Measurements from ENCODE around the gene TBCD. TPM values are rescaled to one million over a fixed set of nuclear protein-coding genes. Genes with fewer than 3 reads are reported as not detected.

The TBCD gene
- total RNA-seq, 1 experiment from 2014 or later = 90.7 TPM

GRCh38 chr17:82821554-82821953 lies 69.7 kb downstream of the TBCD start:
- no peaks in the 10 kb centered on the region for H3K4me1 Mint-ChIP-seq (ENCODE audit: low read depth, unreplicated experiment)
- H3K4me3 Mint-ChIP-seq (ENCODE audit: low read depth, unreplicated experiment) = no peak overlapping the region
- DNase-seq = no peak
- TF ChIP-seq CTCF (IDR thresholded peaks at IDR 0.05; ENCODE audit: unreplicated experiment) = no peak
- no peaks in the 10 kb centered on the region for H3K27me3 Mint-ChIP-seq (ENCODE audit: unreplicated experiment)
- intact Hi-C loops (cut with micrococcal nuclease; ENCODE audit: unreplicated experiment) = no loop called here
- H3K36me3 Mint-ChIP-seq (ENCODE audit: insufficient read depth, unreplicated experiment) = no peaks in the 10 kb centered on the region
- CTCF ChIA-PET = no interaction called here
- no peak overlapping the region for H3K27ac Mint-ChIP-seq (ENCODE audit: unreplicated experiment)
- no TSS peak for BruUV-seq (replicated peaks)
- H3K9me3 Mint-ChIP-seq (ENCODE audit: low read depth, unreplicated experiment) = peaks cover 8% of the 10 kb centered on the region

GRCh38 chr17:82822281-82822680 lies 70.4 kb downstream of the TBCD start:
- no peak for DNase-seq
- CTCF ChIA-PET = no interaction called here
- H3K4me3 Mint-ChIP-seq (ENCODE audit: low read depth, unreplicated experiment) = no peak overlapping the region
- H3K36me3 Mint-ChIP-seq (ENCODE audit: insufficient read depth, unreplicated experiment) = peaks cover 4% of the 10 kb centered on the region
- peaks cover 8% of the 10 kb centered on the region for H3K9me3 Mint-ChIP-seq (ENCODE audit: low read depth, unreplicated experiment)
- H3K4me1 Mint-ChIP-seq (ENCODE audit: low read depth, unreplicated experiment) = no peaks in the 10 kb centered on the region
- H3K27ac Mint-ChIP-seq (ENCODE audit: unreplicated experiment) = no peak overlapping the region
- BruUV-seq (replicated peaks) = no TSS peak
- intact Hi-C loops (cut with micrococcal nuclease; ENCODE audit: unreplicated experiment) = no loop called here
- no peaks in the 10 kb centered on the region for H3K27me3 Mint-ChIP-seq (ENCODE audit: unreplicated experiment)
- no peak for TF ChIP-seq CTCF (IDR thresholded peaks at IDR 0.05; ENCODE audit: unreplicated experiment)

- Mint-ChIP-seq H3K9me3 (ENCODE audit: low read depth, unreplicated experiment) (peaks cover 8% of the 10 kb centered on the region), H3K4me3 (ENCODE audit: low read depth, unreplicated experiment) (no peak overlapping the region), H3K36me3 (ENCODE audit: insufficient read depth, unreplicated experiment) (peaks cover 11% of the 10 kb centered on the region), H3K27ac (ENCODE audit: unreplicated experiment) (no peak overlapping the region), H3K4me1 (ENCODE audit: low read depth, unreplicated experiment) (no peaks in the 10 kb centered on the region), H3K27me3 (ENCODE audit: unreplicated experiment) (no peaks in the 10 kb centered on the region)
- intact Hi-C loops (cut with micrococcal nuclease; ENCODE audit: unreplicated experiment) = no loop called here
- CTCF ChIA-PET = no interaction called here
- no peak for TF ChIP-seq CTCF (IDR thresholded peaks at IDR 0.05; ENCODE audit: unreplicated experiment)
- BruUV-seq (replicated peaks) = no TSS peak
- no peak for DNase-seq
Measured at GRCh38 chr17:82823004-82823403, 71.1 kb downstream of the TBCD start.

- no peak overlapping the region for H3K4me3 Mint-ChIP-seq (ENCODE audit: low read depth, unreplicated experiment)
- H3K4me1 Mint-ChIP-seq (ENCODE audit: low read depth, unreplicated experiment) = no peaks in the 10 kb centered on the region
- no peaks in the 10 kb centered on the region for H3K27me3 Mint-ChIP-seq (ENCODE audit: unreplicated experiment)
- peaks cover 21% of the 10 kb centered on the region for H3K36me3 Mint-ChIP-seq (ENCODE audit: insufficient read depth, unreplicated experiment)
- intact Hi-C loops (cut with micrococcal nuclease; ENCODE audit: unreplicated experiment) = no loop called here
- no peak for TF ChIP-seq CTCF (IDR thresholded peaks at IDR 0.05; ENCODE audit: unreplicated experiment)
- DNase-seq = no peak
- H3K27ac Mint-ChIP-seq (ENCODE audit: unreplicated experiment) = no peak overlapping the region
- H3K9me3 Mint-ChIP-seq (ENCODE audit: low read depth, unreplicated experiment) = peaks cover 5% of the 10 kb centered on the region
- no TSS peak for BruUV-seq (replicated peaks)
- CTCF ChIA-PET = no interaction called here
Measured at GRCh38 chr17:82825540-82826124, 73.8 kb downstream of the TBCD start.
